Activated CD4-positive, alpha-beta T cell treated with anti-CD3 and anti-CD28 coated beads, Interleukin-2, amount 50 U/mL, for 48 hours (primary cell): ENCODE results near the gene HOXB4.

Experiments
- DNase-seq, 2 experiments: peaks; one replicate each; pipeline ENCODE4 v3.0.0-alpha.2; 2020

The HOXB4 gene

GRCh38 chr17:48571024-48571818, 6.9 kb downstream of the HOXB4 start:
- no peak for DNase-seq

- DNase-seq: no peak
Observed at GRCh38 chr17:48570325-48571023, 7.7 kb downstream of the HOXB4 start.

- DNase-seq: no peak
Observed at GRCh38 chr17:48569674-48570324, 8.4 kb downstream of the HOXB4 start.

GRCh38 chr17:48569240-48569582, 8.9 kb downstream of the HOXB4 start:
- no peak for DNase-seq

- DNase-seq: no peak
Observed at GRCh38 chr17:48568499-48569239, 9.5 kb downstream of the HOXB4 start.

GRCh38 chr17:48567646-48568354, 10.3 kb downstream of the HOXB4 start:
- no peak for DNase-seq

GRCh38 chr17:48567209-48567608, 10.9 kb downstream of the HOXB4 start:
- DNase-seq: no peak

GRCh38 chr17:48566717-48567116, 11.4 kb downstream of the HOXB4 start:
- no peak for DNase-seq

GRCh38 chr17:48565925-48566710, 12.0 kb downstream of the HOXB4 start:
- DNase-seq: no peak

- no peak for DNase-seq
Observed at GRCh38 chr17:48565022-48565554, 13.1 kb downstream of the HOXB4 start.

GRCh38 chr17:48564188-48565021, 13.7 kb downstream of the HOXB4 start:
- DNase-seq: no peak

GRCh38 chr17:48563867-48564187, 14.3 kb downstream of the HOXB4 start:
- no peak for DNase-seq

GRCh38 chr17:48563385-48563838, 14.7 kb downstream of the HOXB4 start:
- DNase-seq: no peak

GRCh38 chr17:48562934-48563333, 15.2 kb downstream of the HOXB4 start:
- DNase-seq: no peak

- DNase-seq: no peak
Observed at GRCh38 chr17:48561884-48562810, 16.0 kb downstream of the HOXB4 start.

GRCh38 chr17:48559840-48560817, 18.0 kb downstream of the HOXB4 start:
- no peak for DNase-seq

- no peak for DNase-seq
Observed at GRCh38 chr17:48559122-48559839, 18.9 kb downstream of the HOXB4 start.

- no peak for DNase-seq
Observed at GRCh38 chr17:48558831-48559121, 19.4 kb downstream of the HOXB4 start.
